ENCODE results near the gene MTPN. TPM values are rescaled to one million over a fixed set of nuclear protein-coding genes. Genes with fewer than 3 reads are reported as not detected.
A peak's percentile ranks its signal among the peaks of the same experiment; 100 is the strongest.

The MTPN gene
- polyA plus RNA-seq, 1 experiment, result 99.4 TPM

- H3K4me3 ChIP-seq (ENCODE audit: low read depth, low read length), result no peak overlapping the region
- CTCF ChIA-PET, result interaction anchor here (0.6 to 1.1 kb wide), 3 partner anchors 11 to 557 kb away, joined by 3 to 4 read pairs (median 3); no protein-coding TSS in a partner anchor
- no peaks in the 10 kb centered on the region for H3K27me3 ChIP-seq (ENCODE audit: control insufficient read depth, insufficient read depth, low read length)
These were observed 46.3 kb downstream of the MTPN start for GRCh38 chr7:135930565-135931461.

GRCh38 chr7:135929722-135930141 is 47.4 kb downstream of the MTPN start:
- ChIA-PET CTCF (no interaction called here), POLR2A (no interaction called here)
- H3K4me3 ChIP-seq (ENCODE audit: low read depth, low read length), result no peak overlapping the region
- no peak for DNase-seq (ENCODE audit: low read depth)
- 0 out of 2 replicates have a peak, but pooled peaks cover 1% of the 10 kb centered on the region for H3K36me3 ChIP-seq (ENCODE audit: control insufficient read depth, insufficient read depth, low read length)
- no peak for TF ChIP-seq CTCF (IDR thresholded peaks at IDR 0.05; ENCODE audit: insufficient read depth, low read depth, low read length)
- no peaks in the 10 kb centered on the region for H3K27me3 ChIP-seq (ENCODE audit: control insufficient read depth, insufficient read depth, low read length)

More at GRCh38 chr7:135930565-135931461, 46.3 kb downstream of the MTPN start:
- no peak for TF ChIP-seq CTCF (IDR thresholded peaks at IDR 0.05; ENCODE audit: insufficient read depth, low read depth, low read length)
- DNase-seq (ENCODE audit: low read depth), result peak; percentile 17
- H3K36me3 ChIP-seq (ENCODE audit: control insufficient read depth, insufficient read depth, low read length), result 0 out of 2 replicates have a peak, but pooled peaks cover 1% of the 10 kb centered on the region
- POLR2A ChIA-PET, result no interaction called here

GRCh38 chr7:135929249-135929648 is 47.9 kb downstream of the MTPN start:
- H3K4me3 ChIP-seq (ENCODE audit: low read depth, low read length), result no peak overlapping the region
- ChIA-PET CTCF (interaction anchor here (1.1 kb wide), 1 partner anchor 12 kb away, joined by 3 read pairs; no protein-coding TSS in a partner anchor), POLR2A (interaction anchor here (0.6 kb wide), 1 partner anchor 9 kb away, joined by 5 read pairs; no protein-coding TSS in a partner anchor)
- DNase-seq (ENCODE audit: low read depth), result no peak
- TF ChIP-seq CTCF (IDR thresholded peaks at IDR 0.05; ENCODE audit: insufficient read depth, low read depth, low read length), result no peak
- H3K36me3 ChIP-seq (ENCODE audit: control insufficient read depth, insufficient read depth, low read length), result 0 out of 2 replicates have a peak, but pooled peaks cover 1% of the 10 kb centered on the region
- H3K27me3 ChIP-seq (ENCODE audit: control insufficient read depth, insufficient read depth, low read length), result no peaks in the 10 kb centered on the region

GRCh38 chr7:135928136-135928535 is 49.0 kb downstream of the MTPN start:
- ChIA-PET POLR2A (no interaction called here), CTCF (interaction anchor here (1.1 kb wide), 1 partner anchor 13 kb away, joined by 3 read pairs; no protein-coding TSS in a partner anchor)
- no peak overlapping the region for H3K4me3 ChIP-seq (ENCODE audit: low read depth, low read length)
- TF ChIP-seq CTCF (IDR thresholded peaks at IDR 0.05; ENCODE audit: insufficient read depth, low read depth, low read length), result no peak
- no peaks in the 10 kb centered on the region for H3K27me3 ChIP-seq (ENCODE audit: control insufficient read depth, insufficient read depth, low read length)
- no peak for DNase-seq (ENCODE audit: low read depth)
- no peaks in the 10 kb centered on the region for H3K36me3 ChIP-seq (ENCODE audit: control insufficient read depth, insufficient read depth, low read length)

GRCh38 chr7:135925210-135925609 is 51.9 kb downstream of the MTPN start:
- Histone ChIP-seq H3K4me3 (ENCODE audit: low read depth, low read length) (no peak overlapping the region), H3K36me3 (ENCODE audit: control insufficient read depth, insufficient read depth, low read length) (no peaks in the 10 kb centered on the region), H3K27me3 (ENCODE audit: control insufficient read depth, insufficient read depth, low read length) (no peaks in the 10 kb centered on the region)
- CTCF ChIA-PET, result interaction anchor here (0.9 to 1.3 kb wide), 3 partner anchors 14 to 262 kb away, joined by 3 to 4 read pairs (median 3); partner anchors contain the start of gene STMP1
- POLR2A ChIA-PET, result no interaction called here
- DNase-seq (ENCODE audit: low read depth), result no peak
- no peak for TF ChIP-seq CTCF (IDR thresholded peaks at IDR 0.05; ENCODE audit: insufficient read depth, low read depth, low read length)

Measured in BJ (cell line).